Nephron progenitor cell (in vitro differentiated cells): ENCODE data around the gene CXCL8.
"Not testable (repeated sequence)": the region's sequence is repeated elsewhere in the genome, so short reads cannot be mapped to it uniquely, and the experiment has no call there.

ENCODE experiments used
- DNase-seq: peaks from one replicate; pipeline ENCODE4 v3.0.0; 2021
- H3K27ac Mint-ChIP-seq: 2 replicates; pipeline ENCODE4 v1.8.0; 2021; ENCODE audit warnings: mild to moderate bottlenecking, moderate library complexity, mixed read lengths
- H3K27me3 Mint-ChIP-seq: 2 replicates; pipeline ENCODE4 v1.8.0; 2021; ENCODE audit warnings: mild to moderate bottlenecking, low read depth, mixed read lengths; ENCODE audit not compliant: poor library complexity
- H3K36me3 Mint-ChIP-seq: 2 replicates; pipeline ENCODE4 v1.8.0; 2021; ENCODE audit warnings: low read depth, mixed read lengths
- H3K4me1 Mint-ChIP-seq: 2 replicates; pipeline ENCODE4 v1.8.0; 2021; ENCODE audit warnings: mixed read lengths
- H3K4me3 Mint-ChIP-seq: 2 replicates; pipeline ENCODE4 v1.8.0; 2021; ENCODE audit warnings: mild to moderate bottlenecking, moderate library complexity, mixed read lengths
- H3K9me3 Mint-ChIP-seq: 2 replicates; pipeline ENCODE4 v1.8.0; 2021; ENCODE audit warnings: mild to moderate bottlenecking, moderate library complexity, mixed read lengths
- TF ChIP-seq, protein P1 (sequence below): fragments of 200-600 bp; sonication (generic); IDR thresholded peaks from 2 replicates; pipeline ENCODE4 v1.5.0; 2021; ENCODE audit warnings: antibody characterized with exemption

Gene CXCL8

DNA sequence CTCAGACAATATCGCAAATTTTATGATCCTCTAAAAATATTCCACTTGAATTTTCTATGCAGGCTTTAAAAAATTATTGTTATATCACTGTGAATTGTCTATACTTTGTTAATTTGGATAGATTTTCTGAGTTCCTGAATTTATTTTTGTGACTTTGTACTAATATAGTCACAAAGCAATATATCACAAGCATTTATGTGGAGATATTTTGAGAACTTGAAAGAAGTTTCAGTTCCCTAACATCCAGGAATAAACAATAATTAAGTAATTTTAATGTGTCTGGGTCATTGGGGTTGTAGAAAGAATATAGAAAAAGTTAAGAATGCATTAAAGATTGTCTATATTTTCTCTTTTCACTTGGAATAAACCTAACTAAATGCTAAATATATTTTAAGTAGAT lies 32.0 kb downstream of the CXCL8 start:
- Mint-ChIP-seq H3K27ac (no peak overlapping the region), H3K4me1 (peaks cover 17% of the 10 kb centered on the region), H3K36me3 (no peaks in the 10 kb centered on the region), H3K27me3 (peaks cover 5% of the 10 kb centered on the region), H3K9me3 (no peaks in the 10 kb centered on the region), H3K4me3 (no peak overlapping the region)
- DNase-seq = no peak
- TF ChIP-seq, protein P1, sequence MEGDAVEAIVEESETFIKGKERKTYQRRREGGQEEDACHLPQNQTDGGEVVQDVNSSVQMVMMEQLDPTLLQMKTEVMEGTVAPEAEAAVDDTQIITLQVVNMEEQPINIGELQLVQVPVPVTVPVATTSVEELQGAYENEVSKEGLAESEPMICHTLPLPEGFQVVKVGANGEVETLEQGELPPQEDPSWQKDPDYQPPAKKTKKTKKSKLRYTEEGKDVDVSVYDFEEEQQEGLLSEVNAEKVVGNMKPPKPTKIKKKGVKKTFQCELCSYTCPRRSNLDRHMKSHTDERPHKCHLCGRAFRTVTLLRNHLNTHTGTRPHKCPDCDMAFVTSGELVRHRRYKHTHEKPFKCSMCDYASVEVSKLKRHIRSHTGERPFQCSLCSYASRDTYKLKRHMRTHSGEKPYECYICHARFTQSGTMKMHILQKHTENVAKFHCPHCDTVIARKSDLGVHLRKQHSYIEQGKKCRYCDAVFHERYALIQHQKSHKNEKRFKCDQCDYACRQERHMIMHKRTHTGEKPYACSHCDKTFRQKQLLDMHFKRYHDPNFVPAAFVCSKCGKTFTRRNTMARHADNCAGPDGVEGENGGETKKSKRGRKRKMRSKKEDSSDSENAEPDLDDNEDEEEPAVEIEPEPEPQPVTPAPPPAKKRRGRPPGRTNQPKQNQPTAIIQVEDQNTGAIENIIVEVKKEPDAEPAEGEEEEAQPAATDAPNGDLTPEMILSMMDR = no peak

DNA sequence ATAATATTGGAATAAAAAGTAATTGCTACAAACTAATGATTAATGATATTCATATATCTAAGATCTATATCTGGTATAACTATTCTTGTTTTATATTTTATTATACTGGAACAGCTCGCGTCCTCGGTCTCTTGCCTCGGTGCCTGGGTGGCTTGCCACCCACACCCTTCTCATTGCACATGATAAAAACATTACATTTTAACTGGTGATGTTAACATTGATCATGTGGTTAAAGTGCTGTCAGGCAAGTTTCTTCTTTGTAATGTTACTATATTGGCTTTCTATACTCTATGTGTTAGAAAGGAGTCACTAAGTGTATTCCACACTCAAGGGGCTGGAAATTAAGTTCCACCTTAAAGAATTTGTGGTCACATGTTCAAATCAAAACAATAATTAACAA lies 34.0 kb downstream of the CXCL8 start:
- not testable (repeated sequence) for H3K36me3 Mint-ChIP-seq, H3K27me3 Mint-ChIP-seq, H3K9me3 Mint-ChIP-seq, H3K4me3 Mint-ChIP-seq, DNase-seq, H3K27ac Mint-ChIP-seq
- H3K4me1 Mint-ChIP-seq = peaks cover 17% of the 10 kb centered on the region

DNA sequence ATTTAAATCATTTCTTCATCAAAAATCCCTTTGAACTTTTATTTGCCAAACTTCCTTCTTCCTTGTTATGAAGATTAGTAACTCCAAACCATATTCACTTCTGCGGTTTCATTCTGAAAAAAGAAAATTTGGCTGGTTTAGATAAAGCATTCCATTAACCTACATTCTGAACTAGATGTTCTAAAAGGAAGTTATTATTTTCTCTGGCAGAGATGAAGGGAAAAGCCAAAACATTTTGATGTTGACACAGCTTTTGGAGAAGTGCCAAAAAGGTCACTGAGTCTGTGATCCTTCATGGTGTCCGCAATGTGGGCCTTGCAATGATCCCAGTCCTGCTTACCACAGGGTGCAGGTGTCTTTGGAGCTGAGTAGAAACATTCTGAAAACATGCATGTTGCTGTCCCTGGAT lies 36.0 kb downstream of the CXCL8 start:
- Mint-ChIP-seq H3K4me1 (peaks cover 2% of the 10 kb centered on the region), H3K27me3 (no peaks in the 10 kb centered on the region), H3K36me3 (no peaks in the 10 kb centered on the region), H3K9me3 (no peaks in the 10 kb centered on the region), H3K27ac (no peak overlapping the region), H3K4me3 (no peak overlapping the region)
- no peak for DNase-seq
- TF ChIP-seq, protein P1 = no peak

DNA sequence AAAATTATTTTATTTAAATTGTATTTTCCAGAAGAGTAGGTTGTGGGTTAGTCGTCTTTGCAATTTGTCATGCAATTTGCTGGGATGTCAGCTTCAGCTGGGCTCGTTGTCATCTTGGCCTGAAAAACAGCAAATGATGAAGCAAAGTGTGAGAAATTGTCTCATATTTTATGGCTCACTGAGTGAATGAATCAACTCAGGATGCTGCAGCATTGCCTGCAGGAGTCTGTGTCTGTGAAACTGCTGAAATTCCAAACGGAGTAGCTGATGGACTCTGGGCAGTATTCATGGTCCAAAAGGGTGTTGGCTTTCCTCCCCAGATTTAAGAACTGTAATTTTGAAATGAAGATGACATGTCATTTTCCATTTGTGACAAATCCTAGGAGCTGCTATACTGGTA lies 37.2 kb downstream of the CXCL8 start:
- TF ChIP-seq, protein P1 = no peak
- Mint-ChIP-seq H3K27me3 (no peaks in the 10 kb centered on the region), H3K4me3 (no peak overlapping the region), H3K4me1 (no peaks in the 10 kb centered on the region), H3K9me3 (no peaks in the 10 kb centered on the region), H3K27ac (no peak overlapping the region), H3K36me3 (no peaks in the 10 kb centered on the region)
- no peak for DNase-seq

DNA sequence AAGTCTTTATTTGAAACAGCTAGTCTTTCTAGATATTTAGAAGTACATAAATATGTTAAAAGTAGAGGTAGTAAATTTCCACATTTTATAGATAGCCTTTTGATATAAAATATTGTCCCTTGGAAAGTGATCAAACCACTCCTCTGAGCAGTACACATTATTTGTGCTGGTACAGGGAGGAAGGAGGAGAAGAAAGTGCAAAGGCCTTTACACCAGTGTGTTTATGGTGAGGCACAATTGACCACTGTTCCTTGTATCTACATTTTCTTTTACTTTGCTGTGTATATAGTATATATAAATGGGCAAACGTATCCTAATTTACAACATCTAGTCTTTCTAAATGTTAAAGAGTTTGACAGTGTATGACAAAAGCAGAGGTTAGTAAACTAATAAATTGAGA lies 39.9 kb downstream of the CXCL8 start:
- no peak for DNase-seq
- TF ChIP-seq, protein P1 = no peak
- H3K36me3 Mint-ChIP-seq = no peaks in the 10 kb centered on the region
- H3K4me3 Mint-ChIP-seq = no peak overlapping the region
- H3K27me3 Mint-ChIP-seq = peaks cover 3% of the 10 kb centered on the region
- no peaks in the 10 kb centered on the region for H3K9me3 Mint-ChIP-seq
- H3K4me1 Mint-ChIP-seq = no peaks in the 10 kb centered on the region
- no peak overlapping the region for H3K27ac Mint-ChIP-seq

DNA sequence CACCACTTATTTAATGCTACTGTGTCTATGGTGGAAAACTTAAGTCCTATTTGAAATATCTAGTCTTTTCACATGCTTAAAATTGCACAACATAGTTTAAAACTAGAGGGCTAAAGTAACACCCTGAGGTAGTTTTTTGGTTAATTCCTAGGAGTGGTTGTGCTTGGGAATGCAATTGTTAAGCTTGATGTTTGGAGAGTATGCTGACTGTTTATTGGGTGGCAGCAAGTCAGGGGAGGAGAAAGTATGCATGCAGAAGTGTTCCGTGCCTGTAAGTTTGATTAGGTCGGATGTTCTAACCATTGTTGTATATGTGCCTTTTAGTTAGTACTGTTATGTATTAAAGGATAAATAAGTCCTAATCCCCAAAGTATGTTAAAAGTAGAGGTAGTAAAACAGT lies 40.5 kb downstream of the CXCL8 start:
- Mint-ChIP-seq H3K4me3 (no peak overlapping the region), H3K27me3 (peaks cover 3% of the 10 kb centered on the region), H3K4me1 (no peaks in the 10 kb centered on the region), H3K9me3 (no peaks in the 10 kb centered on the region), H3K36me3 (no peaks in the 10 kb centered on the region), H3K27ac (no peak overlapping the region)
- DNase-seq = no peak
- TF ChIP-seq, protein P1 = no peak
